HEK293 (cell line): Measurements from ENCODE around the gene ELF3.
A peak's percentile ranks its signal among the peaks of the same experiment; 100 is the strongest.

Experiments used
- CTCF ChIA-PET: fragments of 350-600 bp; formaldehyde crosslinking; extraction: SDS; loops from one replicate; lab custom pipeline; 2021; ENCODE audit warnings: antibody characterized with exemption; lab: Yijun Ruan, JAX
- POLR2A ChIA-PET: fragments of 300-600 bp; formaldehyde crosslinking; extraction: SDS; loops from one replicate; lab custom pipeline; 2020; ENCODE audit warnings: antibody characterized with exemption, inconsistent platforms; lab: Yijun Ruan, JAX
- H3K27ac ChIP-seq: fragments of 200-500 bp; sonication (Bioruptor generic); 2 replicates; pipeline ENCODE4 v1.5.1; 2014; ENCODE audit warnings: low read depth, low read length, control low read depth, inconsistent platforms; ENCODE audit errors: extremely low read depth
- H3K36me3 ChIP-seq, 2 experiments: fragments of 200-500 bp in 1 of 2; sonication (Bioruptor generic) in 1 of 2; 1 replicate in 1 of 2; 2 replicates in 1 of 2; pipeline ENCODE4 v1.5.1; 2014 to 2017; ENCODE audit warnings: inconsistent platforms in 2 of 2, low read length in 2 of 2; ENCODE audit not compliant: control insufficient read depth in 2 of 2, insufficient read depth in 1 of 2
- H3K4me1 ChIP-seq: fragments of 200-500 bp; sonication (Bioruptor generic); 2 replicates; pipeline ENCODE4 v1.5.1; 2014; ENCODE audit warnings: mild to moderate bottlenecking, low read length, inconsistent platforms; ENCODE audit not compliant: control insufficient read depth, insufficient read depth
- H3K4me3 ChIP-seq: 2 replicates; pipeline ENCODE4 v1.5.1; 2011; ENCODE audit warnings: low read depth, mild to moderate bottlenecking, control low read depth, low read length, moderate library complexity
- H3K9me3 ChIP-seq: fragments of 200-500 bp; sonication (Bioruptor generic); 2 replicates; pipeline ENCODE4 v1.5.1; 2014; ENCODE audit warnings: low read depth, low read length, inconsistent platforms; ENCODE audit not compliant: control insufficient read depth, insufficient read depth
- HOXC10 ChIP-seq: sonication (generic); formaldehyde crosslinking; IDR thresholded peaks from 2 replicates; pipeline ENCODE4 v1.8.1; 2023; ENCODE audit warnings: mild to moderate bottlenecking, missing genetic modification reagents
- IKZF3 ChIP-seq: fragments of 450-650 bp; IDR thresholded peaks from 2 replicates; pipeline ENCODE4 v1.5.0; 2018; ENCODE audit warnings: missing biosample characterization, mild to moderate bottlenecking, missing genetic modification characterization, moderate library complexity
- OVOL3 ChIP-seq: fragments of 450-650 bp; formaldehyde crosslinking; IDR thresholded peaks from 2 replicates; pipeline ENCODE4 v1.5.1; 2016; ENCODE audit warnings: missing biosample characterization, missing genetic modification characterization
- ZBTB17 ChIP-seq: fragments of 450-650 bp; formaldehyde crosslinking; IDR thresholded peaks from 2 replicates; pipeline ENCODE4 v1.5.1; 2016; ENCODE audit warnings: missing biosample characterization, missing genetic modification characterization
- ZNF132 ChIP-seq: fragments of 450-650 bp; formaldehyde crosslinking; IDR thresholded peaks from 2 replicates; pipeline ENCODE4 v1.5.1; 2017; ENCODE audit warnings: missing biosample characterization, missing genetic modification characterization, borderline replicate concordance
- ZNF133 ChIP-seq: fragments of 450-650 bp; formaldehyde crosslinking; IDR thresholded peaks from 2 replicates; pipeline ENCODE4 v1.5.1; 2016; ENCODE audit warnings: missing biosample characterization, missing genetic modification characterization
- ZNF155 ChIP-seq: fragments of 450-650 bp; formaldehyde crosslinking; IDR thresholded peaks from 2 replicates; pipeline ENCODE4 v1.5.1; 2016; ENCODE audit warnings: missing biosample characterization, missing genetic modification characterization
- ZNF157 ChIP-seq: fragments of 450-650 bp; formaldehyde crosslinking; IDR thresholded peaks from 2 replicates; pipeline ENCODE4 v1.5.1; 2016; ENCODE audit warnings: missing biosample characterization, missing genetic modification characterization
- ZNF184 ChIP-seq: fragments of 450-650 bp; IDR thresholded peaks from 2 replicates; pipeline ENCODE4 v1.5.1; 2018; ENCODE audit warnings: missing biosample characterization, mild to moderate bottlenecking, missing genetic modification characterization
- ZNF2 ChIP-seq: fragments of 450-650 bp; formaldehyde crosslinking; IDR thresholded peaks from 2 replicates; pipeline ENCODE4 v1.5.1; 2016; ENCODE audit warnings: missing biosample characterization, missing genetic modification characterization
- ZNF341 ChIP-seq: fragments of 450-650 bp; formaldehyde crosslinking; IDR thresholded peaks from 2 replicates; pipeline ENCODE4; 2016; ENCODE audit warnings: low read depth, missing biosample characterization, missing genetic modification characterization
- ZNF426 ChIP-seq: fragments of 450-650 bp; formaldehyde crosslinking; IDR thresholded peaks from 2 replicates; pipeline ENCODE4 v1.5.1; 2017; ENCODE audit warnings: missing biosample characterization, missing genetic modification characterization, mild to moderate bottlenecking, inconsistent platforms, moderate library complexity
- ZNF548 ChIP-seq: fragments of 450-650 bp; formaldehyde crosslinking; IDR thresholded peaks from 2 replicates; pipeline ENCODE4 v1.5.1; 2016; ENCODE audit warnings: missing biosample characterization, missing genetic modification characterization
- ZNF561 ChIP-seq: fragments of 450-650 bp; IDR thresholded peaks from 2 replicates; pipeline ENCODE4 v1.5.1; 2018; ENCODE audit warnings: missing biosample characterization, missing genetic modification characterization, borderline replicate concordance
- ZNF600 ChIP-seq: fragments of 450-650 bp; formaldehyde crosslinking; IDR thresholded peaks from 2 replicates; pipeline ENCODE4 v1.5.1; 2016; ENCODE audit warnings: missing biosample characterization, missing genetic modification characterization
- ZNF624 ChIP-seq: fragments of 450-650 bp; formaldehyde crosslinking; IDR thresholded peaks from 2 replicates; pipeline ENCODE4 v1.5.1; 2017; ENCODE audit warnings: missing biosample characterization, missing genetic modification characterization
- ZNF785 ChIP-seq: fragments of 450-650 bp; formaldehyde crosslinking; IDR thresholded peaks from 2 replicates; pipeline ENCODE4 v1.5.1; 2016; ENCODE audit warnings: missing biosample characterization, missing genetic modification characterization
- ZNF792 ChIP-seq: fragments of 450-650 bp; formaldehyde crosslinking; IDR thresholded peaks from 2 replicates; pipeline ENCODE4 v1.5.1; 2016; ENCODE audit warnings: missing biosample characterization, missing genetic modification characterization
- TF ChIP-seq, protein P1 (sequence below): fragments of 450-650 bp; formaldehyde crosslinking; IDR thresholded peaks from 2 replicates; pipeline ENCODE4 v1.5.1; 2016; ENCODE audit warnings: missing biosample characterization, missing genetic modification characterization
- TF ChIP-seq, protein P2 (sequence below): fragments of 450-650 bp; formaldehyde crosslinking; IDR thresholded peaks from 2 replicates; pipeline ENCODE4 v1.5.1; 2016; ENCODE audit warnings: missing biosample characterization, missing genetic modification characterization
- TF ChIP-seq, protein P3 (sequence below): fragments of 450-650 bp; formaldehyde crosslinking; IDR thresholded peaks from 2 replicates; pipeline ENCODE4 v1.5.1; 2016; ENCODE audit warnings: missing biosample characterization, missing genetic modification characterization
- TF ChIP-seq, protein P4 (sequence below): fragments of 450-650 bp; formaldehyde crosslinking; IDR thresholded peaks from 2 replicates; pipeline ENCODE4 v1.5.1; 2016; ENCODE audit warnings: missing biosample characterization, missing genetic modification characterization
- TF ChIP-seq, protein P5 (sequence below): fragments of 450-650 bp; formaldehyde crosslinking; IDR thresholded peaks from 2 replicates; pipeline ENCODE4 v1.5.1; 2016; ENCODE audit warnings: missing biosample characterization, missing genetic modification characterization, borderline replicate concordance

The ELF3 gene

DNA sequence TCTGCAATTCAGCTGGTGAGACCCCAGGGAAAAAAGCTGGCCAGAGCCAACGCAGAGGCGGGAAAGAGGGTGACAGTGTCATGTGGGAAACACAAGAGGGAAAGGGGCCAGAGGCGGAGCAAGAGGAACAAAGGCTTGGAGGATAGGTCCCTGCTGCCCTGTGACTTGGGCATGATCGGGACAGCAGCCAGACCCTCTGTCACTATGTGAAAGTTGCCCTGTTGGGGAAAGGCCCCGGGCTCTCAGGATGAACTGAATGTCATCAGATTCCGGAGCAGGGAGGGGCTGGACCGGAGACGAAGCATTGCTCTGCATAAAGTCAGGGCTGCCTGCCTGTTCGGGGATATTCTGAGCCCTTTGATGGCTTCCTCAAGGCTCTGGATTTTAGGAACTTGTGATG is 5.7 kb upstream of the ELF3 start:
- TF ChIP-seq ZNF624 (no peak), ZNF600 (tag by site-specific recombination) (peak; percentile 56; the same call in 1 of the 2 replicates)
- H3K27ac ChIP-seq = no peak overlapping the region; the same call in 1 of the 2 replicates
- ChIA-PET POLR2A (no interaction called here), CTCF (interaction anchor here (0.6 to 10.8 kb wide), 3 partner anchors 109 to 132 kb away, joined by 4 to 159 read pairs (median 6); partner anchors contain the start of gene GPR37L1)
- peaks cover 24 to 67% of the 10 kb centered on the region in 2 experiments; a peak in 2 of 3 replicates for H3K36me3 ChIP-seq
- H3K4me3 ChIP-seq = no peak overlapping the region
- H3K4me1 ChIP-seq = no peaks in the 10 kb centered on the region; the same call in 1 of the 2 replicates
- no peaks in the 10 kb centered on the region for H3K9me3 ChIP-seq

DNA sequence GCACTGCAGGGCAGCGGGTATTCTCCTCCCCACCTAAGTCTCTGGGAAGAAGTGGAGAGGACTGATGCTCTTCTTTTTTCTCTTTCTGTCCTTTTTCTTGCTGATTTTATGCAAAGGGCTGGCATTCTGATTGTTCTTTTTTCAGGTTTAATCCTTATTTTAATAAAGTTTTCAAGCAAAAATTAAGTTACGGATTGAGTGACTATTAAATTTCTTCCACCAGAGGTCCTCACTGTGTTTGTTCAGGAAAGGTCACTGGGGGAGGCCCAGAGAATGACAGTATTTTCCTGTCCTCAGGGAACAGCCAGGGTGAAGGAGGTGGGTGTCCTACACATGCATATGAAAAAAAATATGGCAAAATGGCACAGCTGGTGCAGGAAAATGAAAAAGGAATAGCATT is 4.4 kb upstream of the ELF3 start:
- Histone ChIP-seq H3K27ac (no peak overlapping the region), H3K9me3 (no peaks in the 10 kb centered on the region), H3K4me1 (no peaks in the 10 kb centered on the region; the same call in 1 of the 2 replicates), H3K4me3 (no peak overlapping the region), H3K36me3 (peaks cover 17 to 54% of the 10 kb centered on the region in 2 experiments; a peak in 2 of 3 replicates)
- ChIA-PET POLR2A (no interaction called here), CTCF (interaction anchor here (0.6 to 10.8 kb wide), 12 partner anchors 10 to 1490 kb away, joined by 3 to 159 read pairs (median 4); partner anchors contain the start of gene GPR37L1)
- no peak for TF ChIP-seq ZNF785 (tag by site-specific recombination)
- no peak for TF ChIP-seq OVOL3 (tag by site-specific recombination)
- TF ChIP-seq ZNF792 = no peak
- TF ChIP-seq ZNF155 (tag by site-specific recombination) = no peak
- no peak for TF ChIP-seq ZBTB17
- TF ChIP-seq, protein P1, sequence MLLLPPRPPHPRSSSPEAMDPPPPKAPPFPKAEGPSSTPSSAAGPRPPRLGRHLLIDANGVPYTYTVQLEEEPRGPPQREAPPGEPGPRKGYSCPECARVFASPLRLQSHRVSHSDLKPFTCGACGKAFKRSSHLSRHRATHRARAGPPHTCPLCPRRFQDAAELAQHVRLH (tag by site-specific recombination) = no peak
- no peak for TF ChIP-seq ZNF132 (tag by site-specific recombination)
- TF ChIP-seq ZNF341 (tag by site-specific recombination) = peak; percentile 24; the same call in 1 of the 2 replicates
- no peak for TF ChIP-seq HOXC10
- TF ChIP-seq, protein P2, sequence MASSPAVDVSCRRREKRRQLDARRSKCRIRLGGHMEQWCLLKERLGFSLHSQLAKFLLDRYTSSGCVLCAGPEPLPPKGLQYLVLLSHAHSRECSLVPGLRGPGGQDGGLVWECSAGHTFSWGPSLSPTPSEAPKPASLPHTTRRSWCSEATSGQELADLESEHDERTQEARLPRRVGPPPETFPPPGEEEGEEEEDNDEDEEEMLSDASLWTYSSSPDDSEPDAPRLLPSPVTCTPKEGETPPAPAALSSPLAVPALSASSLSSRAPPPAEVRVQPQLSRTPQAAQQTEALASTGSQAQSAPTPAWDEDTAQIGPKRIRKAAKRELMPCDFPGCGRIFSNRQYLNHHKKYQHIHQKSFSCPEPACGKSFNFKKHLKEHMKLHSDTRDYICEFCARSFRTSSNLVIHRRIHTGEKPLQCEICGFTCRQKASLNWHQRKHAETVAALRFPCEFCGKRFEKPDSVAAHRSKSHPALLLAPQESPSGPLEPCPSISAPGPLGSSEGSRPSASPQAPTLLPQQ (tag by site-specific recombination) = no peak
- 0 out of 2 replicates have a peak, but pooled peaks have one; percentile 57 for TF ChIP-seq ZNF600 (tag by site-specific recombination)
- TF ChIP-seq ZNF2 (tag by site-specific recombination) = 0 out of 2 replicates have a peak, but pooled peaks have one; percentile 24
- no peak for TF ChIP-seq ZNF426 (tag by site-specific recombination)
- TF ChIP-seq, protein P3, sequence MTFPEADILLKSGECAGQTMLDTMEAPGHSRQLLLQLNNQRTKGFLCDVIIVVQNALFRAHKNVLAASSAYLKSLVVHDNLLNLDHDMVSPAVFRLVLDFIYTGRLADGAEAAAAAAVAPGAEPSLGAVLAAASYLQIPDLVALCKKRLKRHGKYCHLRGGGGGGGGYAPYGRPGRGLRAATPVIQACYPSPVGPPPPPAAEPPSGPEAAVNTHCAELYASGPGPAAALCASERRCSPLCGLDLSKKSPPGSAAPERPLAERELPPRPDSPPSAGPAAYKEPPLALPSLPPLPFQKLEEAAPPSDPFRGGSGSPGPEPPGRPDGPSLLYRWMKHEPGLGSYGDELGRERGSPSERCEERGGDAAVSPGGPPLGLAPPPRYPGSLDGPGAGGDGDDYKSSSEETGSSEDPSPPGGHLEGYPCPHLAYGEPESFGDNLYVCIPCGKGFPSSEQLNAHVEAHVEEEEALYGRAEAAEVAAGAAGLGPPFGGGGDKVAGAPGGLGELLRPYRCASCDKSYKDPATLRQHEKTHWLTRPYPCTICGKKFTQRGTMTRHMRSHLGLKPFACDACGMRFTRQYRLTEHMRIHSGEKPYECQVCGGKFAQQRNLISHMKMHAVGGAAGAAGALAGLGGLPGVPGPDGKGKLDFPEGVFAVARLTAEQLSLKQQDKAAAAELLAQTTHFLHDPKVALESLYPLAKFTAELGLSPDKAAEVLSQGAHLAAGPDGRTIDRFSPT (tag by site-specific recombination) = no peak
- TF ChIP-seq ZNF184 (tag by site-specific recombination) = no peak
- no peak for TF ChIP-seq ZNF561
- TF ChIP-seq, protein P4, sequence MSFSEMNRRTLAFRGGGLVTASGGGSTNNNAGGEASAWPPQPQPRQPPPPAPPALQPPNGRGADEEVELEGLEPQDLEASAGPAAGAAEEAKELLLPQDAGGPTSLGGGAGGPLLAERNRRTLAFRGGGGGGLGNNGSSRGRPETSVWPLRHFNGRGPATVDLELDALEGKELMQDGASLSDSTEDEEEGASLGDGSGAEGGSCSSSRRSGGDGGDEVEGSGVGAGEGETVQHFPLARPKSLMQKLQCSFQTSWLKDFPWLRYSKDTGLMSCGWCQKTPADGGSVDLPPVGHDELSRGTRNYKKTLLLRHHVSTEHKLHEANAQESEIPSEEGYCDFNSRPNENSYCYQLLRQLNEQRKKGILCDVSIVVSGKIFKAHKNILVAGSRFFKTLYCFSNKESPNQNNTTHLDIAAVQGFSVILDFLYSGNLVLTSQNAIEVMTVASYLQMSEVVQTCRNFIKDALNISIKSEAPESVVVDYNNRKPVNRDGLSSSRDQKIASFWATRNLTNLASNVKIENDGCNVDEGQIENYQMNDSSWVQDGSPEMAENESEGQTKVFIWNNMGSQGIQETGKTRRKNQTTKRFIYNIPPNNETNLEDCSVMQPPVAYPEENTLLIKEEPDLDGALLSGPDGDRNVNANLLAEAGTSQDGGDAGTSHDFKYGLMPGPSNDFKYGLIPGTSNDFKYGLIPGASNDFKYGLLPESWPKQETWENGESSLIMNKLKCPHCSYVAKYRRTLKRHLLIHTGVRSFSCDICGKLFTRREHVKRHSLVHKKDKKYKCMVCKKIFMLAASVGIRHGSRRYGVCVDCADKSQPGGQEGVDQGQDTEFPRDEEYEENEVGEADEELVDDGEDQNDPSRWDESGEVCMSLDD (tag by site-specific recombination) = no peak
- no peak for TF ChIP-seq ZNF133 (tag by site-specific recombination)
- TF ChIP-seq ZNF548 (tag by site-specific recombination) = no peak
- no peak for TF ChIP-seq IKZF3 (tag by site-specific recombination)
- TF ChIP-seq, protein P5, sequence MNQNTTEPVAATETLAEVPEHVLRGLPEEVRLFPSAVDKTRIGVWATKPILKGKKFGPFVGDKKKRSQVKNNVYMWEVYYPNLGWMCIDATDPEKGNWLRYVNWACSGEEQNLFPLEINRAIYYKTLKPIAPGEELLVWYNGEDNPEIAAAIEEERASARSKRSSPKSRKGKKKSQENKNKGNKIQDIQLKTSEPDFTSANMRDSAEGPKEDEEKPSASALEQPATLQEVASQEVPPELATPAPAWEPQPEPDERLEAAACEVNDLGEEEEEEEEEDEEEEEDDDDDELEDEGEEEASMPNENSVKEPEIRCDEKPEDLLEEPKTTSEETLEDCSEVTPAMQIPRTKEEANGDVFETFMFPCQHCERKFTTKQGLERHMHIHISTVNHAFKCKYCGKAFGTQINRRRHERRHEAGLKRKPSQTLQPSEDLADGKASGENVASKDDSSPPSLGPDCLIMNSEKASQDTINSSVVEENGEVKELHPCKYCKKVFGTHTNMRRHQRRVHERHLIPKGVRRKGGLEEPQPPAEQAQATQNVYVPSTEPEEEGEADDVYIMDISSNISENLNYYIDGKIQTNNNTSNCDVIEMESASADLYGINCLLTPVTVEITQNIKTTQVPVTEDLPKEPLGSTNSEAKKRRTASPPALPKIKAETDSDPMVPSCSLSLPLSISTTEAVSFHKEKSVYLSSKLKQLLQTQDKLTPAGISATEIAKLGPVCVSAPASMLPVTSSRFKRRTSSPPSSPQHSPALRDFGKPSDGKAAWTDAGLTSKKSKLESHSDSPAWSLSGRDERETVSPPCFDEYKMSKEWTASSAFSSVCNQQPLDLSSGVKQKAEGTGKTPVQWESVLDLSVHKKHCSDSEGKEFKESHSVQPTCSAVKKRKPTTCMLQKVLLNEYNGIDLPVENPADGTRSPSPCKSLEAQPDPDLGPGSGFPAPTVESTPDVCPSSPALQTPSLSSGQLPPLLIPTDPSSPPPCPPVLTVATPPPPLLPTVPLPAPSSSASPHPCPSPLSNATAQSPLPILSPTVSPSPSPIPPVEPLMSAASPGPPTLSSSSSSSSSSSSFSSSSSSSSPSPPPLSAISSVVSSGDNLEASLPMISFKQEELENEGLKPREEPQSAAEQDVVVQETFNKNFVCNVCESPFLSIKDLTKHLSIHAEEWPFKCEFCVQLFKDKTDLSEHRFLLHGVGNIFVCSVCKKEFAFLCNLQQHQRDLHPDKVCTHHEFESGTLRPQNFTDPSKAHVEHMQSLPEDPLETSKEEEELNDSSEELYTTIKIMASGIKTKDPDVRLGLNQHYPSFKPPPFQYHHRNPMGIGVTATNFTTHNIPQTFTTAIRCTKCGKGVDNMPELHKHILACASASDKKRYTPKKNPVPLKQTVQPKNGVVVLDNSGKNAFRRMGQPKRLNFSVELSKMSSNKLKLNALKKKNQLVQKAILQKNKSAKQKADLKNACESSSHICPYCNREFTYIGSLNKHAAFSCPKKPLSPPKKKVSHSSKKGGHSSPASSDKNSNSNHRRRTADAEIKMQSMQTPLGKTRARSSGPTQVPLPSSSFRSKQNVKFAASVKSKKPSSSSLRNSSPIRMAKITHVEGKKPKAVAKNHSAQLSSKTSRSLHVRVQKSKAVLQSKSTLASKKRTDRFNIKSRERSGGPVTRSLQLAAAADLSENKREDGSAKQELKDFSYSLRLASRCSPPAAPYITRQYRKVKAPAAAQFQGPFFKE (tag by site-specific recombination) = no peak
- TF ChIP-seq ZNF157 (tag by site-specific recombination) = no peak
